RWPE2 (cell line): ENCODE results near the gene CNKSR3.

Experiments
- ATAC-seq: fragments of 200-7000 bp; cut with Tn5 transposase; 3 replicates; pipeline ENCODE4 v1.9.1; 2021; ENCODE audit warnings: low read depth
- DNase-seq: peaks from one replicate; pipeline ENCODE4 v3.0.0-alpha.2; 2020; ENCODE audit warnings: low spot score
- H3K27ac ChIP-seq: fragments of 450-650 bp; 2 replicates; pipeline ENCODE4 v1.5.1; 2017; ENCODE audit warnings: mild to moderate bottlenecking; ENCODE audit not compliant: poor library complexity, severe bottlenecking
- H3K27me3 ChIP-seq: fragments of 250-450 bp; sonication (Bioruptor Pico); 2 replicates; pipeline ENCODE4 v1.5.1; 2021; ENCODE audit warnings: mild to moderate bottlenecking, moderate library complexity; ENCODE audit not compliant: insufficient read depth, poor library complexity, severe bottlenecking
- H3K36me3 ChIP-seq: fragments of 250-450 bp; sonication (Bioruptor Pico); 2 replicates; pipeline ENCODE4 v1.5.1; 2020; ENCODE audit warnings: low read depth, mild to moderate bottlenecking, moderate library complexity
- H3K4me1 ChIP-seq: fragments of 250-450 bp; sonication (Bioruptor Pico); 2 replicates; pipeline ENCODE4 v1.5.1; 2021; ENCODE audit warnings: mild to moderate bottlenecking, moderate library complexity; ENCODE audit not compliant: insufficient read depth, poor library complexity, severe bottlenecking
- H3K4me3 ChIP-seq: fragments of 250-450 bp; sonication (Bioruptor Pico); 2 replicates; pipeline ENCODE4 v1.5.1; 2021; ENCODE audit warnings: mild to moderate bottlenecking, moderate library complexity; ENCODE audit not compliant: severe bottlenecking
- H3K9me3 ChIP-seq: fragments of 250-450 bp; sonication (Bioruptor Pico); 2 replicates; pipeline ENCODE4 v1.5.1; 2021; ENCODE audit warnings: mild to moderate bottlenecking, moderate library complexity; ENCODE audit not compliant: severe bottlenecking
- CTCF ChIP-seq: fragments of 450-650 bp; IDR thresholded peaks from one replicate; pipeline ENCODE4 v1.5.1; 2017; ENCODE audit warnings: mild to moderate bottlenecking, moderate library complexity; ENCODE audit not compliant: poor library complexity, severe bottlenecking

CNKSR3 gene

GRCh38 chr6:154411076-154411475 is 99.4 kb downstream of the CNKSR3 start:
- H3K27ac ChIP-seq, result peak overlapping the region; percentile 36
- no peak overlapping the region for H3K4me3 ChIP-seq
- no peaks in the 10 kb centered on the region for H3K9me3 ChIP-seq
- no peaks in the 10 kb centered on the region for H3K27me3 ChIP-seq
- ATAC-seq (no peak), DNase-seq (no peak)
- no peak for TF ChIP-seq CTCF
- H3K4me1 ChIP-seq, result peaks cover 11% of the 10 kb centered on the region
- H3K36me3 ChIP-seq, result no peaks in the 10 kb centered on the region; the same call in 1 of the 2 replicates

- Histone ChIP-seq H3K4me1 (peaks cover 11% of the 10 kb centered on the region), H3K4me3 (no peak overlapping the region), H3K9me3 (no peaks in the 10 kb centered on the region), H3K36me3 (no peaks in the 10 kb centered on the region; the same call in 1 of the 2 replicates), H3K27me3 (no peaks in the 10 kb centered on the region), H3K27ac (peak overlapping the region; percentile 36)
- TF ChIP-seq CTCF, result no peak
- ATAC-seq, result peak; percentile 95
- DNase-seq, result no peak
Measured at GRCh38 chr6:154410619-154411072, 99.8 kb downstream of the CNKSR3 start.

GRCh38 chr6:154408891-154409500 is 101.5 kb downstream of the CNKSR3 start:
- DNase-seq, result no peak
- no peaks in the 10 kb centered on the region; the same call in 1 of the 2 replicates for H3K36me3 ChIP-seq

DNA sequence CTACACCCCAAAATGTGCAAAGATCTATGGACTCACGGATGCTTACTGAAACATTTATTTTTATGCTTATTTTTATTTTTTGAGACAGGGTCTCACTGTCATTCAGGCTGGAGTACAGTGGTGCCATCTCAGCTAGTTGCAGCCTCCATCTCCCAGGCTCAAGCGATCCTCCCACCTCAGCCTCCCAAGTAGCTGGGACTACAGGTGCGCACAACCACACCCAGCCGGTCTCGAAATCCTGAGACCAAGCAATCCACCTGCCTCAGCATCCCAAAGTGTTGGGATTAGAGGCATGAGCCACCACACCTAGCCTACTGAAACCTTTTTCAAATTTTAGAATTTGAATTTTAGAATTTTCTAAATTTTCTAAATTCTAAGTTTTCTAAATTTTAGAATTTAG is 103.0 kb downstream of the CNKSR3 start:
- ATAC-seq, result no peak

More at GRCh38 chr6:154408891-154409500, 101.5 kb downstream of the CNKSR3 start:
- Histone ChIP-seq H3K4me3 (no peak overlapping the region), H3K27me3 (no peaks in the 10 kb centered on the region), H3K4me1 (peaks cover 11% of the 10 kb centered on the region), H3K27ac (no peak overlapping the region), H3K9me3 (no peaks in the 10 kb centered on the region)
- peak; percentile 58 for ATAC-seq
- peak; percentile 56 for TF ChIP-seq CTCF

More for the DNA sequence above, 103.0 kb downstream of the CNKSR3 start:
- DNase-seq, result no peak
- Histone ChIP-seq H3K4me1 (peaks cover 19% of the 10 kb centered on the region), H3K27me3 (no peaks in the 10 kb centered on the region), H3K4me3 (no peak overlapping the region), H3K36me3 (no peaks in the 10 kb centered on the region; the same call in 1 of the 2 replicates), H3K9me3 (no peaks in the 10 kb centered on the region), H3K27ac (no peak overlapping the region)
- no peak for TF ChIP-seq CTCF
